IPS DF 4.7 (cell line): ENCODE measurements around the gene SAAL1.

Source experiments
- DNase-seq: peaks from one replicate; pipeline ENCODE4 v3.0.0-alpha.2; 2013; ENCODE audit warnings: low spot score; ENCODE audit errors: extremely low read depth

The SAAL1 gene

DNA sequence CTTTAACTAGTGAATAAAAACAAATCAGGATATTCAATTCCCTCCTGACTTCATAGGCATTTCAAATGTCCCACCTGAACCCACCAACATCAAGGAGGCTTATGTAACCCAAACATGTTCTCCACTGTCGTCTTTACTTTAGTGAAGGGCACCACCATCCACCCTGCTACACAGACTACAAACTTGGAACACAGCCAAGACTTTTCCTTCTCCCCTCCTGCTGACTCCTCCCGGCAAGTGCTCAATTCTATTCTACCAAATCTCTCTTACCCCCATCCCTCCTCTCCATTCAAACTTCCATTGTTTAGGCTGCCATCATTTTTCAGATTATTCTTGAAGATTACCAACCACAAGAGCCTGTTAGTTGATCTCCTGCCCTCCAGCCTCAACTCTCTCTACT, 24.3 kb downstream of the SAAL1 start:
- no peak for DNase-seq

- DNase-seq, result no peak
Observed at GRCh38 chr11:18080451-18080850, 25.4 kb downstream of the SAAL1 start.

DNA sequence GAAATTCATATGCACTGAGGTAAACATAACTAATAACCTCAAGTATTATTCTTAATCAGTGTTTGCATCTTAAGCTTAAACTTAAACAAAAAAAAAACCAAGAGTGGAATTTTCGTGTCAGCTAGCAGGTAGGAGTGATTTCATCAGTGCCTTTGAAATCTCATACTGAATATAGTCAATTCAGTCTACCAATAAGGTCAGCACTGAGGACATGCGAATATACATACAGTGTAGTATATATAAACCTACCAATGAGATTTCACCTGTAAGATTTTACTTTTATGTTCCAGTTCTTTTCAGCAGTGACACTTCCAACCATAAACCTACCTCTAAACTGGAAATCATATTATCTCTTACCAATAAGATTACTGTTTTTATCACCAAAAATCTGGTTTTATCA, 27.0 kb downstream of the SAAL1 start:
- DNase-seq, result no peak

DNA sequence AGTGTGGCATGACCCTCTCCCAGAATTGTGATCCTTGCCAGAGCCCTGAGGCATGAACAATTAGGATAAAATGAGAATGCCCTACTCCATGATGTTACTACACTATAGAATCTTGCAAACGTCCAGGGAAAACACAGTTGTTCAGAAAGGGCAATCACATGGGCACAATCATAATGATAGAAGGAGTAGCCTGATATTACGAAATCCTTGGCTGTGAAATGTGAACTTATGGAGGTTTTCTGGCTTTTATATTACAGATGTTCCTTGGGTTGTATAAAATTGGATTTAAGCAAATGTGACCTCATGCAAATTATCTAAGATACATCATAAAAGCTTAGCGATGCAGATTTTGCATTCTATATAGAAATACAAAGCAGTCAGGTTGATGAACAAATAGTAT, 30.4 kb downstream of the SAAL1 start:
- DNase-seq, result no peak

DNA sequence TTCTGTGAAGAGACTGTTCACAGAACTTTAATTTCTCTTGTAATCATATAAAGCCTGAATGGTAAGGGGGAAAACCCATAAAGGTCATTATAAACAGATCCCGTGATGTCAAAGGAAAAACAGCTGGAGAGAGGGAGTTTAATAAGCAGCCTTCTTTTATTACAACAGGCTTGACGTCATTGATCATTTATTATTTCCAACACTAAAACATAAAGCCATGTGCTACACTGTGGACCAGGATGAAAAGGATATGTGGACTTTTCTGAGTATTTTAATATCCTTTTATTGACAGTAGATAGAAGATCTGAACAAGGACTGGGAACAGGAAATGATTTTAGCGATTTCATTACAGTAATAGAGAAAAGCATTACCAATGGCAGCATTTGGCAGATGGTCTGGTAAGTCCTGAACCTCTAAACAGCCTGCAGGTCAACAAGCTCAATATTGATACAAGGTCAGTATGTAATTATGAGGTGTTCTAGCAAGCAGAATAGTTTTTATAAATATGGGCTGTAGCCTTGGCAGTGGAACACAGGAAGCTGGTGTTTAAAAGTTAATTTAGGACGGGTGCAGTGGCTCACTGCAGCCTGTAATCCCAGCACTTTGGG, 34.7 kb downstream of the SAAL1 start:
- no peak for DNase-seq

DNA sequence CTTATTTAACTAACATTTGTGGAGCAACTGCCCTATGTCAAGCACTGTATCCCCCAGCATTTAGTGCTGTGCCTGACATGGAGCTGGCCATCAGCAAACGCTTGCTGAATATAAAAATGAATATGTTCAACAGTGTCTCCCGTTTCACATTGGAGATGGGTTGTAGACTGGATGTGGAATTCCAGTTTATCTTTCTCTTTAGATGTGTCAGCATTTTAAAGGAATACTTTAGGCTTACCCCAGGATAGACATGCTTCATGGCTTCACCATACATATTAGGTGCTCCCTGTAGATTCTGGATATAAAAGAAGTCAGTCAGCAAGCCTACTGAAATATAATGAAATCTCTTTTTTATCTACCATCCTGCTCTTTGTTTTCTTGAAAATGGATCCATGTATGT, 38.5 kb downstream of the SAAL1 start:
- no peak for DNase-seq

DNA sequence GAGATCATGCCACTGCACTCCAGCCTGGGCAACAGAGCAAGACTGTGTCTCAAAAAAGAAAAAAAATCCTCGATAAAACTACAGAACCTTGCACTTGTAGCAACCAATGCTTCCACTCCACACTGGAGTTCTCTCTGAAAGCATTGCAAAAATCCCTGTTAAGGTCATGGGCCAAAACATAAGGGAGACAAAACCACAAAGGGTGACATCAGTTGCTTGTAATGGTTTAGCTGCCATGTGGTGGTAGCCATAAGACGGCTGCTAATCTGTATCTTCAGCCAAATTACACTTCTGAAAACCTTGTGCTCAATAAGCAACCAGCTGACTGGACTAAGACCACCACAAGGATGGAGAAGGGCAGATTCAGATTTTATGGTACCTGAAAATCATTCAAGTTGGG, 39.3 kb downstream of the SAAL1 start:
- DNase-seq, result no peak

- no peak for DNase-seq
Observed at GRCh38 chr11:18065572-18065971, 40.3 kb downstream of the SAAL1 start.

GRCh38 chr11:18064450-18065054, 41.3 kb downstream of the SAAL1 start:
- DNase-seq, result no peak

GRCh38 chr11:18063862-18064434, 41.9 kb downstream of the SAAL1 start:
- no peak for DNase-seq

DNA sequence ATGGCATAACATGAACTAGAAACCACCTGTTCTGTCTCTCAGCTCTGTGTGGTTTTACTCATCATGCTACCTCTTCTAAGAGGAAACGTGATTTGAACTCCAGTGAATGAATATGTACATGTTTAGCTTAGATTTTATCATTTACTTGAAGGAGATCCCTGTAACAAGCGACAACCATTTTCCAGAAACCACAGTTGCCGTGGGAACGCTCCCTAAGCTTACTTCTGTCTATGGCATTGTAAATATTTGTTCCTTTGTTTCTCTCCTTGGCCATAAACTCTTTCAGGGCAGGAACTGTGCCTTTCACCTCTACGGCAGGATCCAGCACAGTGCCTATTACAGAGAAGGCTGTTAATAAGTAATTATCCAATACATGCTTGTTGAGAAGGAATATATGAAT, 42.8 kb downstream of the SAAL1 start:
- no peak for DNase-seq

DNA sequence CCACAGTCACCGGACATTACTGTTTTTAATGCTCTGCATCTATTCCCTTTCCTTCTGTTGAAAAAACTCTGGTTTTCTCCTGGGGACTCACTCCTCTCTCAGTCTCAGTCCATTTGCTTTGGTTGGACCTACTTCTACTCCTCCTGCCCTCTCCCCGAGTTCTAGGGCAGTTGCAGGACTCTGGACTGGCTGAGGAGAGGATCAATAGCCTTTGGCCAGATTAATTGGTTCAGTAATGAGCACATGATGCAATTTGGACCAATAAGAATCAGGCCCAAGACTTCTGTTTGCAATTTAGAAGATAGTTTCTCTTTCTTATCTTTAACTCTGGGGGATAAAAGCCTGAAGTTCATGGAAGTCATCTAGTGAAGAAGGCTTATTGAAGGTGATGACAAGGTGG, 44.5 kb downstream of the SAAL1 start:
- no peak for DNase-seq

- DNase-seq, result no peak
Observed at GRCh38 chr11:18056561-18057181, 49.2 kb downstream of the SAAL1 start.

- no peak for DNase-seq
Observed at GRCh38 chr11:18054511-18055103, 51.3 kb downstream of the SAAL1 start.

- DNase-seq, result no peak
Observed at GRCh38 chr11:18050848-18051247, 55.0 kb downstream of the SAAL1 start.

- no peak for DNase-seq
Observed at GRCh38 chr11:18046116-18046777, 59.6 kb downstream of the SAAL1 start, which contains the start of gene TPH1. TSS of gene TPH1 (minus strand) at chr11:18046269. CDS start at chr11:18040762, 5,507 bp downstream.

GRCh38 chr11:18036456-18036855, 69.4 kb downstream of the SAAL1 start:
- DNase-seq, result no peak
